Heart right ventricle (tissue), 16 donors: ENCODE measurements around the gene NPDC1. TPM values are rescaled to one million over a fixed set of nuclear protein-coding genes. Genes with fewer than 3 reads are reported as not detected.
"Not testable (repeated sequence)": the region's sequence is repeated elsewhere in the genome, so short reads cannot be mapped to it uniquely, and the experiment has no call there.

ENCODE experiments used
- ATAC-seq, 8 donors: fragments of 200-7000 bp; cut with Tn5 transposase; one replicate each; pipeline ENCODE4 v1.9.1; 2020; ENCODE audit warnings: mild to moderate bottlenecking in 8 of 8, moderate library complexity in 8 of 8, moderate number of reproducible peaks in 1 of 8
- DNase-seq, 2 donors: peaks; one replicate each; pipeline ENCODE4 v3.0.0-alpha.2; 2020
- H3K27ac ChIP-seq, 10 donors: fragments of 200-600 bp; sonication (generic) in 2 of 10; one replicate each; pipeline versions ENCODE4 v1.5.0 to v1.8.0; 2020 to 2022; ENCODE audit warnings: mild to moderate bottlenecking in 3 of 10
- H3K27me3 ChIP-seq, 7 donors: fragments of 200-600 bp; one replicate each; pipeline ENCODE4 v1.8.0; 2021 to 2022; ENCODE audit warnings: mild to moderate bottlenecking in 2 of 7
- H3K36me3 ChIP-seq, 9 donors: fragments of 200-600 bp; sonication (generic) in 1 of 9; one replicate each; pipeline versions ENCODE4 v1.5.0 to v1.8.0; 2020 to 2022; ENCODE audit warnings: mild to moderate bottlenecking in 2 of 9
- H3K4me1 ChIP-seq, 9 donors: fragments of 200-600 bp; sonication (generic) in 1 of 9; one replicate each; pipeline versions ENCODE4 v1.5.0 to v1.8.0; 2020 to 2022; ENCODE audit warnings: mild to moderate bottlenecking in 4 of 9
- H3K4me3 ChIP-seq, 10 donors: fragments of 200-600 bp; sonication (generic) in 2 of 10; one replicate each; pipeline versions ENCODE4 v1.5.0 to v1.8.0; 2020 to 2022; ENCODE audit warnings: mild to moderate bottlenecking in 7 of 10, moderate library complexity in 2 of 10
- H3K9me3 ChIP-seq, 11 donors: fragments of 200-600 bp in 10 of 11; sonication (generic) in 2 of 11; one replicate each; pipeline versions ENCODE4 v1.5.0 to v1.8.0; 2013 to 2022; ENCODE audit warnings: mild to moderate bottlenecking in 2 of 11, control low read depth in 1 of 11, moderate library complexity in 1 of 11
- WGBS, 2 donors: extraction: QIAGEN DNeasy Blood & Tissue Kit; methylation state at CpG; one replicate each; pipeline ENCODE4 v1.1.7; 2013; ENCODE audit warnings: inconsistent platforms in 1 of 2; 5-methylcytosine and 5-hydroxymethylcytosine counted together
- intact Hi-C, 10 donors: fragments of 100-400 bp; cut with DNase I; formaldehyde crosslinking; loops; one replicate each; pipeline versions ENCODE4 v1.11.1 to v1.14.2; 2022
- polyA plus RNA-seq, 2 donors: library from polyadenylated mRNA; stranded (reverse); fragments of 200-250 nt; gene quantifications; one replicate each; pipeline ENCODE4 v1.2.3, GENCODE V29; 2013
- total RNA-seq, 10 donors: library from RNA; stranded (reverse); fragmentation: NEBNext Ultra II Directional in 3 of 10; extraction: Animal tissue kit (Norgen Biotek cat#: 25700) in 3 of 10; gene quantifications; one replicate each; pipeline versions ENCODE4 v1.2.1 to v1.2.4, GENCODE V29; 2021 to 2023
- TF ChIP-seq, protein P1 (sequence below), 9 donors: fragments of 200-600 bp; sonication (generic) in 2 of 9; IDR thresholded peaks; one replicate each; pipeline versions ENCODE4 v1.5.0 to v1.8.0; 2021 to 2022; ENCODE audit warnings: antibody characterized with exemption in 9 of 9, mild to moderate bottlenecking in 5 of 9, moderate library complexity in 1 of 9
- donor health status: Arrhythmogenic right ventricular cardiomyopathy.
- donor health status: ischemic (EF 13 %, LVEDD 7.1; RV severe dilation, severe dysfunction).
- donor health status: healthy with polysubstance abuse.
- donor health status: DM: no; HTN: yes; CAD: no.
- donor health status: DM: no; HTN: no; CAD: no.
- donor health status: ischemic (EF 25% LVEDD 6.9; RV normal size, moderate dysfunction).
- donor health status: ischemic (EF 25% LVEDD 5.7; RV mildly dilated, moderate dysfunction).
- donor health status: healthy.
- donor health status: DM: yes; HTN: yes; CAD: no.
- donor health status: Ischemic cardiomyopathy.
- donor health status: ischemic (EF 35%, LVEDD 5.7; RV mildly dilated, moderate dysfunction).
- donor health status: nonischemic (EF 11% LVEDD 7.7; RV severe dilation, severe dysfunction).
- donor health status: DM: yes; HTN: yes; CAD: no.
- donor health status: PGD.
- donor health status: ischemic (EF 29% LVEDD 5.4; RV normal size, mild dysfunction).
- donor health status: nonischemic (EF 23%, LVEDD 6.1; RV moderate dilation, normal function).

The NPDC1 gene
- total and polyA plus RNA-seq, 12 donors, result 29.1 to 153 (median 54.5) TPM

DNA sequence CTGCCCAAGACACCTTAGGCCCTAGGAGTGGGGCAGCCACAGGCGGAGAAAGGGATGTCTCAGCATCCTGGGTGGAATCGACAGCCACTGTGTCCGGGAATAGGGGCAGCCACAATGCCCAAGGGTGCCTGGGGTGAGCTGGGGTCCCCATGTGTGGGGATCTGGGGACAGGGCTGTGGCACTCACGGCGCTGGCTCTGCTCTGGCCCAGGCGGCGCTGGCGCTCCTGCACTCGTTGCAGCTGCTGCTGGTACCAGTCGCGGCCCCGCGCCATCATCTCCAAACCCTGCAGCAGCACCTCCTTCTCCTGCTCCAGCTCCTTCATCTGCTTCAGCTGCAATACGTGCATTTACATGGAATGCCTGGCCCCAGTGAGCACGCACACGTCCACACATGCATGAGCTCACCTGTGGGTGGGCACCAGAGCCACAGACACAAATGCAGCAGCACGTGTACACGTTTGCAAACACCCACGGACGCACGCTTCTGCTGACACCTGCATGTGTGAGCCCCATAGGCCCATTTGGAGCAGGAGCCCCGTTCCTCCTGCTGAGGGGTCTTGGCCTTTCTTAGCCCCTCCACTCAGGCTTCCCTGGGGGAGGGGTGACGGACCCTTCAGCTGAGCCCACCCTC is 19.5 kb upstream of the NPDC1 start:
- Histone ChIP-seq H3K27me3 (peaks cover 0 to 15% (median 9%) of the 10 kb centered on the region in 7 donors), H3K9me3 (no peaks in the 10 kb centered on the region), H3K4me3 (no peak overlapping the region), H3K4me1 (peaks cover 0 to 23% (median 8%) of the 10 kb centered on the region in 9 donors), H3K27ac (no peak overlapping the region), H3K36me3 (no peaks in the 10 kb centered on the region)
- WGBS, 2 donors, result 94 to 95% methylated on average over 23 of the region's 23 CpGs
- ATAC-seq, result no peak
- TF ChIP-seq, protein P1, sequence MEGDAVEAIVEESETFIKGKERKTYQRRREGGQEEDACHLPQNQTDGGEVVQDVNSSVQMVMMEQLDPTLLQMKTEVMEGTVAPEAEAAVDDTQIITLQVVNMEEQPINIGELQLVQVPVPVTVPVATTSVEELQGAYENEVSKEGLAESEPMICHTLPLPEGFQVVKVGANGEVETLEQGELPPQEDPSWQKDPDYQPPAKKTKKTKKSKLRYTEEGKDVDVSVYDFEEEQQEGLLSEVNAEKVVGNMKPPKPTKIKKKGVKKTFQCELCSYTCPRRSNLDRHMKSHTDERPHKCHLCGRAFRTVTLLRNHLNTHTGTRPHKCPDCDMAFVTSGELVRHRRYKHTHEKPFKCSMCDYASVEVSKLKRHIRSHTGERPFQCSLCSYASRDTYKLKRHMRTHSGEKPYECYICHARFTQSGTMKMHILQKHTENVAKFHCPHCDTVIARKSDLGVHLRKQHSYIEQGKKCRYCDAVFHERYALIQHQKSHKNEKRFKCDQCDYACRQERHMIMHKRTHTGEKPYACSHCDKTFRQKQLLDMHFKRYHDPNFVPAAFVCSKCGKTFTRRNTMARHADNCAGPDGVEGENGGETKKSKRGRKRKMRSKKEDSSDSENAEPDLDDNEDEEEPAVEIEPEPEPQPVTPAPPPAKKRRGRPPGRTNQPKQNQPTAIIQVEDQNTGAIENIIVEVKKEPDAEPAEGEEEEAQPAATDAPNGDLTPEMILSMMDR (IDR thresholded peaks at IDR 0.05), result no peak
- DNase-seq, result no peak
- intact Hi-C loops, result loop anchor here in 4 of 10 donors (2.0 to 10.0 kb wide), 2 partner anchors 19 to 281 kb away; partner anchors contain the start of gene NPDC1 (in 3 of the 4)

DNA sequence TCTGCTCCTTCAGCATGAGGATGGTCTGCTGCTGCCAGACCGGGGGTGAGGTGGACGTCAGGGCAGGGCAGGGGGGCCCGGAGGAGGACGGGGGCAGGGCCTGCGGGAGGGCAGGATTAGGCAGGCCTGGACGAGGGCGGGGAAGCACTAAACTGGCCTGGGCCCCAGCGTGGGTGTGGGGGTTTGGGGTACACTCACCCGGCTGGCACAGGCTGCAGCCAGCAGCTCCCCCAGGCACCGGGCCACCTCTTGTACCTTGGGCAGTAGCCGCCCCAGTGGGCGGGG is 18.8 kb upstream of the NPDC1 start:
- TF ChIP-seq, protein P1 (IDR thresholded peaks at IDR 0.05), result no peak
- ATAC-seq (peak in 1 of 8 donors; percentile 11), DNase-seq (no peak)
- peaks cover 0 to 15% (median 9%) of the 10 kb centered on the region in 7 donors for H3K27me3 ChIP-seq
- H3K9me3 ChIP-seq, result no peaks in the 10 kb centered on the region
- H3K36me3 ChIP-seq, result no peaks in the 10 kb centered on the region
- WGBS, 2 donors, result 92 to 97% methylated on average over 9 to 12 of the region's 12 CpGs
- H3K4me3 ChIP-seq, result no peak overlapping the region
- peaks cover 0 to 23% (median 8%) of the 10 kb centered on the region in 9 donors for H3K4me1 ChIP-seq
- intact Hi-C loops, result loop anchor here in 6 of 10 donors (1.0 to 10.0 kb wide), 3 partner anchors 18 to 280 kb away; partner anchors contain the start of gene NPDC1 (in 5 of the 6)
- H3K27ac ChIP-seq, result no peak overlapping the region

DNA sequence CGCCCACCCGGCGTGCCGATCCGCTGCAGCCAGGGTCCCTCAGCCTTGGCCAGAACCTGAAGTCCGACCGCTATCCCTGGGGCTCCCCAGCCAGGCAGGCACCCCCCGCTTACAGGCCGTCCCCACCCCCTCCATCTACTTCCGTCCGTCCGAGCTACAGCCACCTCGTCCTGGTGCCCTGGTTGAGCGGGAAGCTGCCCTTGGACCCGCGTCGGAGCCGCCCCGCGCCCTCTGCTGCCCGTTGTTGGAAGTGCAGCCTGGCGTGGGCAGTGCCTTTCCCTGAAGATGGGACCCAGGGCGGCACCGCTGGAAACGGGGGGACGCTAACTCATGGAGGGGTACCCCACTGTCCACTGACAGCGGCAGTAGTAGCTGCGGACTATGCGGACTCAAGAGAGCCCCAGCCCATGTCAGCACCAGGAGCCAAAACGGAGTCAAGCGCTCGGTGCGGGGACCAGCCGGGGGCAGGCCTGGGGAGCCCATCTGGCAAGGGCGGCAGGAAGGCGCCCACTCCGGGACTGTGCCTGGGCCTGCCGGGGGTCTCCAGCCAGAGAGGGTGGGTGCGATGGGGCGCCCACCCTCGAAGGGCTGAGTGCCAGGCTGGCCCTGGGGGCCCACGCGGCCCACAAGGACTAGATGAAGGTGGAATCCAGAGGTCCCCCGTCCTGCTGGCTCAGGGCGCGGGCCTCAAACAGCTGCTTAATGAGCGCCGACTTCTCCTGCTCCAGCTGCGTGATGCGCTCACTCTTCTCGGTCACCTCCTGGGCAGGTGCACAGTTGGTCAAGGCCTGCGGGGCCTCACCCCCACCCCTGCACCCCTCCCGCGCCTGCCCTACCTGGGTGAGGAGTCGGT is 18.3 kb upstream of the NPDC1 start:
- intact Hi-C loops, result loop anchor here in 6 of 10 donors (1.0 to 10.0 kb wide), 3 partner anchors 17 to 279 kb away; partner anchors contain the start of gene NPDC1 (in 5 of the 6)
- ATAC-seq (peak; percentile 31 to 79 (median 67)), DNase-seq (peak; percentile 61 to 82)
- H3K27ac ChIP-seq, result no peak overlapping the region
- no peak overlapping the region for H3K4me3 ChIP-seq
- no peaks in the 10 kb centered on the region for H3K9me3 ChIP-seq
- H3K36me3 ChIP-seq, result no peaks in the 10 kb centered on the region
- WGBS, 2 donors, result 49 to 51% methylated on average over 52 to 55 of the region's 55 CpGs
- H3K4me1 ChIP-seq, result peaks cover 0 to 18% (median 4%) of the 10 kb centered on the region in 9 donors
- TF ChIP-seq, protein P1 (IDR thresholded peaks at IDR 0.05), result peak; percentile 92 to 99 (median 96)
- peaks cover 0 to 12% (median 5%) of the 10 kb centered on the region in 7 donors for H3K27me3 ChIP-seq

DNA sequence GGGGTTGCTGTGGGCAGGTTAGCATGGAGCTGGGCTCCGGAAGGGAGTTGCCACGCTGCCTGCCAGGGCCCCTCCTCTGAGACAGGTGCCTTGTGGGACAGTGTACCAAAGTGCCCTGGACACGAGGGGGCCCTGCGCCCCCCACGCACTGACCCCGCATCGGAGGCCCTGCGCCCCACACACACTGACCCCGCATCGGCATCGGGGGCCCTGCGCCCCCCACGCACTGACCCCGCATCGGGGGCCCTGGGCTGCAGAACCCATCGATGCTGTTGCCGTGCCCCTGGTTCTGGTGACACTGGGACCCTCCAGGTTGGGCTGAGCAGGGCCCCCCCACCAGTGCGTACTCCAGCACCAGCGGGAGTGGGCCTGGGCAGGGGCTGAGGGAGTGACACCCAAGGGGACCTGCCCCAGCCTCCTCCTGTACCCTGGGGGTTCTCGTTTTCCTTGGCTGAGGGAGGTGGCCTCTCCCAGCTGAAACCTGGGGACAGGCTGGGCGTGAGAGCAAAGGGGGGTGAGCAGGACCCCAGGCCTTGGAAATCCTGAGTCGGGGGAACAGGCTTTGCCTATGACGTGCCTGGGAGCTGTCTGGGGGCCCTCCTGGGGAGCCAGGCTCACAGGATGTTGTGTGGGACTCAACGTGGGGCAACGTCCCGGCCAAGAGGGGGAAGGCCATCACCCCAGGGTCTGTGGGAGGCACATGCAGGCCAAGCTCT is 17.5 kb upstream of the NPDC1 start:
- TF ChIP-seq, protein P1 (IDR thresholded peaks at IDR 0.05), result no peak
- WGBS, 2 donors, result 84 to 85% methylated on average over 26 of the region's 26 CpGs
- intact Hi-C loops, result loop anchor here in 6 of 10 donors (1.0 to 10.0 kb wide), 3 partner anchors 17 to 279 kb away; partner anchors contain the start of gene NPDC1 (in 5 of the 6)
- Histone ChIP-seq H3K4me1 (peaks cover 0 to 13% (median 4%) of the 10 kb centered on the region in 9 donors), H3K4me3 (no peak overlapping the region), H3K27ac (no peak overlapping the region), H3K27me3 (peaks cover 0 to 4% (median 0%) of the 10 kb centered on the region in 7 donors), H3K36me3 (no peaks in the 10 kb centered on the region), H3K9me3 (no peaks in the 10 kb centered on the region)
- ATAC-seq, result peak in 1 of 8 donors; percentile 8
- DNase-seq, result no peak

DNA sequence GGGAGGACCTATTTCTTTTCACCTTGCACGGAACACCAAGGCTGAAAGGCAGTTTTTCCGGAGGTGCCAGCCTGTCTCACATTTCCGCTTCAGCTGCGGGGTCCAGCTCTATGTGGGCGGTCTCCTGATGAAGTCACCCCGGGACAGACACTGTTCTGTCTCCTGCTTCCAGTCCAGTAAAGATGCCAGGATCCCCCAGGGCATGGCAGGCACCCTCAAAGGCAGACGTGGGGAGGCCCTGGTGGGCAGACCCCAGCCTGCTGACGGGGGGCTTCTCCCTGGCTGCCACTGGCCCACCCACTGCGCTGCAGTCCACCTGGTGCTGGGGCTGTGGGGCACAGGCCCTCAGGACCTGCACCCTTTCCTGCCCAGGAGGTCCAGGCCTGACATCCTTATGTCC is 16.8 kb upstream of the NPDC1 start:
- not testable (repeated sequence) for H3K36me3 ChIP-seq, H3K27me3 ChIP-seq, H3K9me3 ChIP-seq, H3K27ac ChIP-seq, DNase-seq, H3K4me3 ChIP-seq
- ATAC-seq, result peak in 1 of 8 donors; percentile 8
- WGBS, 2 donors, result 95% methylated on average over 5 to 6 of the region's 9 CpGs
- intact Hi-C loops, result loop anchor here in 1 of 10 donors (10.0 kb wide), 1 partner anchor 278 kb away; no protein-coding TSS in a partner anchor
- peaks cover 0 to 11% (median 4%) of the 10 kb centered on the region in 9 donors for H3K4me1 ChIP-seq
